Testis (tissue), 2 donors: ENCODE measurements around the gene IQSEC1.

Experiments
- CTCF ChIP-seq, 3 experiments: fragments of 450-650 bp in 2 of 3; fragments of 200-600 bp in 1 of 3; sonication (generic) in 1 of 3; IDR thresholded peaks; one replicate each; pipeline ENCODE4 v1.5.1; 2016 to 2019; ENCODE audit warnings: antibody characterized with exemption in 3 of 3, mild to moderate bottlenecking in 2 of 3, moderate library complexity in 1 of 3
- POLR2A ChIP-seq: fragments of 450-650 bp; IDR thresholded peaks from one replicate; pipeline ENCODE4 v1.6.1; 2017; ENCODE audit warnings: antibody characterized with exemption, mild to moderate bottlenecking, moderate library complexity

- TF ChIP-seq CTCF (IDR thresholded peaks at IDR 0.05) (no peak), POLR2A (no peak)
Measured at GRCh38 chr3:12990306-12990705, 82.9 kb downstream of the IQSEC1 start.
